Keratinocyte (primary cell): Measurements from ENCODE around the gene ADAM12. TPM values are rescaled to one million over a fixed set of nuclear protein-coding genes. Genes with fewer than 3 reads are reported as not detected.
"Not testable (repeated sequence)": the region's sequence is repeated elsewhere in the genome, so short reads cannot be mapped to it uniquely, and the experiment has no call there.

Experiments
- DNase-seq: peaks from one replicate; pipeline ENCODE4 v3.0.0-alpha.2; 2011; ENCODE audit warnings: low read depth, missing footprints, low spot score
- FAIRE-seq: peaks from 2 replicates; lab custom pipeline; 2011; peaks lifted over from hg19 to GRCh38; lab: Jason Lieb, UNC
- H2AFZ ChIP-seq: 2 replicates; pipeline ENCODE4 v1.6.0; 2012; ENCODE audit warnings: low read length, control low read depth, inconsistent platforms; ENCODE audit not compliant: control insufficient read depth
- H3K27ac ChIP-seq: 2 replicates; pipeline ENCODE4 v1.5.1; 2011; ENCODE audit warnings: low read length; ENCODE audit not compliant: control insufficient read depth, insufficient read depth
- H3K27me3 ChIP-seq: 3 replicates; pipeline ENCODE4 v1.6.0; 2011; ENCODE audit warnings: low read length; ENCODE audit not compliant: control insufficient read depth, insufficient read depth; ENCODE audit errors: extremely low read depth
- H3K36me3 ChIP-seq, 2 experiments: 2 replicates in 1 of 2; 3 replicates in 1 of 2; pipeline ENCODE4 v1.5.1; 2011; ENCODE audit warnings: low read length in 2 of 2, mild to moderate bottlenecking in 1 of 2; ENCODE audit not compliant: control insufficient read depth in 2 of 2, insufficient read depth in 2 of 2; ENCODE audit errors: extremely low read depth in 1 of 2
- H3K4me1 ChIP-seq: 3 replicates; pipeline ENCODE4 v1.5.1; 2011; ENCODE audit warnings: low read length; ENCODE audit not compliant: control insufficient read depth, insufficient read depth; ENCODE audit errors: extremely low read depth
- H3K4me2 ChIP-seq: 3 replicates; pipeline ENCODE4 v1.6.0; 2011; ENCODE audit warnings: low read depth, low read length; ENCODE audit not compliant: control insufficient read depth, insufficient read depth; ENCODE audit errors: extremely low read depth
- H3K4me3 ChIP-seq, 3 experiments: fragments of 200-600 bp in 1 of 3; sonication (generic) in 1 of 3; 2 replicates in 2 of 3; 3 replicates in 1 of 3; pipeline ENCODE4 v1.5.1; 2011 to 2016; ENCODE audit warnings: low read length in 3 of 3, mild to moderate bottlenecking in 3 of 3, control low read depth in 2 of 3, inconsistent platforms in 1 of 3, low read depth in 1 of 3, mixed read lengths in 1 of 3, mixed run types in 1 of 3, moderate library complexity in 1 of 3; ENCODE audit not compliant: control insufficient read depth in 2 of 3, insufficient read depth in 2 of 3; ENCODE audit errors: extremely low read depth in 1 of 3
- H3K79me2 ChIP-seq: 2 replicates; pipeline ENCODE4 v1.6.0; 2012; ENCODE audit warnings: low read length; ENCODE audit not compliant: control insufficient read depth, insufficient read depth
- H3K9ac ChIP-seq: 3 replicates; pipeline ENCODE4 v1.6.0; 2011; ENCODE audit warnings: low read length; ENCODE audit not compliant: control insufficient read depth, insufficient read depth; ENCODE audit errors: extremely low read depth
- H3K9me1 ChIP-seq: 3 replicates; pipeline ENCODE4 v1.6.0; 2011; ENCODE audit warnings: low read length; ENCODE audit not compliant: control insufficient read depth, insufficient read depth; ENCODE audit errors: extremely low read depth
- H3K9me3 ChIP-seq: 2 replicates; pipeline ENCODE4 v1.5.1; 2012; ENCODE audit warnings: low read depth, low read length; ENCODE audit not compliant: control insufficient read depth
- H4K20me1 ChIP-seq: 3 replicates; pipeline ENCODE4 v1.6.0; 2011; ENCODE audit warnings: low read length; ENCODE audit not compliant: control insufficient read depth, insufficient read depth; ENCODE audit errors: extremely low read depth
- EZH2 ChIP-seq: IDR thresholded peaks from one replicate; pipeline ENCODE4 v1.6.1; 2012; ENCODE audit warnings: inconsistent platforms, mild to moderate bottlenecking, low read length, moderate library complexity
- dilution Hi-C: fragments of 300-500 bp; cut with MboI; formaldehyde crosslinking; loops from one replicate; pipeline ENCODE4 v1.7.0; 2020; ENCODE audit warnings: low sequenced_read_pairs; ENCODE audit not compliant: extremely low pct_ligation_motif_present
- polyA plus RNA-seq, 5 experiments: library from polyadenylated mRNA; depleted of rRNA in 3 of 5; stranded (reverse) in 3 of 5; stranded (forward) in 1 of 5; unstranded in 1 of 5; fragments of >200 nt; gene quantifications; 1 replicate in 1 of 5; 2 replicates in 3 of 5; 3 replicates in 1 of 5; pipeline versions ENCODE4 v1.2.1 to v1.2.3, GENCODE V29; 2011 to 2012; ENCODE audit warnings: missing spikeins in 2 of 5, low read depth in 1 of 5, low replicate concordance in 1 of 5
- TF ChIP-seq, protein P1 (sequence below), 3 experiments: IDR thresholded peaks in 1 of 3; conservative IDR thresholded peaks in 1 of 3; optimal IDR thresholded peaks in 1 of 3; 2 replicates in 2 of 3; 3 replicates in 1 of 3; pipeline versions ENCODE3 to v1.5.1; 2011; ENCODE audit warnings: low read length in 3 of 3, mild to moderate bottlenecking in 3 of 3, moderate library complexity in 2 of 3, control low read depth in 1 of 3, inconsistent platforms in 1 of 3; ENCODE audit not compliant: insufficient read depth in 2 of 3; ENCODE audit errors: extremely low read depth in 1 of 3

Gene ADAM12
- polyA plus RNA-seq, 1 donor (not counting 4 experiments of a cell fraction or from before 2014, with no cell fraction given): 0.07 TPM

GRCh38 chr10:125979976-125980375, 408.3 kb downstream of the ADAM12 start:
- H3K4me3 ChIP-seq: no peak overlapping the region
- FAIRE-seq: no peak
- no peak overlapping the region for H2AFZ ChIP-seq
- dilution Hi-C loops: no loop called here
- H3K36me3 ChIP-seq: no peaks in the 10 kb centered on the region
- H3K4me2 ChIP-seq: no peak overlapping the region
- no peaks in the 10 kb centered on the region for H3K79me2 ChIP-seq
- no peak for DNase-seq
- H3K9me3 ChIP-seq: no peaks in the 10 kb centered on the region
- no peaks in the 10 kb centered on the region for H4K20me1 ChIP-seq
- no peaks in the 10 kb centered on the region for H3K9me1 ChIP-seq
- TF ChIP-seq, protein P1, sequence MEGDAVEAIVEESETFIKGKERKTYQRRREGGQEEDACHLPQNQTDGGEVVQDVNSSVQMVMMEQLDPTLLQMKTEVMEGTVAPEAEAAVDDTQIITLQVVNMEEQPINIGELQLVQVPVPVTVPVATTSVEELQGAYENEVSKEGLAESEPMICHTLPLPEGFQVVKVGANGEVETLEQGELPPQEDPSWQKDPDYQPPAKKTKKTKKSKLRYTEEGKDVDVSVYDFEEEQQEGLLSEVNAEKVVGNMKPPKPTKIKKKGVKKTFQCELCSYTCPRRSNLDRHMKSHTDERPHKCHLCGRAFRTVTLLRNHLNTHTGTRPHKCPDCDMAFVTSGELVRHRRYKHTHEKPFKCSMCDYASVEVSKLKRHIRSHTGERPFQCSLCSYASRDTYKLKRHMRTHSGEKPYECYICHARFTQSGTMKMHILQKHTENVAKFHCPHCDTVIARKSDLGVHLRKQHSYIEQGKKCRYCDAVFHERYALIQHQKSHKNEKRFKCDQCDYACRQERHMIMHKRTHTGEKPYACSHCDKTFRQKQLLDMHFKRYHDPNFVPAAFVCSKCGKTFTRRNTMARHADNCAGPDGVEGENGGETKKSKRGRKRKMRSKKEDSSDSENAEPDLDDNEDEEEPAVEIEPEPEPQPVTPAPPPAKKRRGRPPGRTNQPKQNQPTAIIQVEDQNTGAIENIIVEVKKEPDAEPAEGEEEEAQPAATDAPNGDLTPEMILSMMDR (optimal IDR thresholded peaks at IDR 0.05 in 1 of 3, IDR thresholded peaks at IDR 0.05 in 1 of 3, conservative IDR thresholded peaks at IDR 0.05 in 1 of 3; ENCODE audit: extremely low read depth in 1 of 3, insufficient read depth in 2 of 3, low read length in 3 of 3): no peak
- no peak for TF ChIP-seq EZH2
- no peak overlapping the region for H3K27ac ChIP-seq
- H3K27me3 ChIP-seq: no peaks in the 10 kb centered on the region
- no peaks in the 10 kb centered on the region for H3K4me1 ChIP-seq
- no peak overlapping the region for H3K9ac ChIP-seq

GRCh38 chr10:125976960-125977605, 411.2 kb downstream of the ADAM12 start:
- dilution Hi-C loops: no loop called here
- TF ChIP-seq, protein P1 (optimal IDR thresholded peaks at IDR 0.05 in 1 of 3, IDR thresholded peaks at IDR 0.05 in 1 of 3, conservative IDR thresholded peaks at IDR 0.05 in 1 of 3; ENCODE audit: extremely low read depth in 1 of 3, insufficient read depth in 2 of 3, low read length in 3 of 3): peak; percentile 15 to 19 (median 16)
- TF ChIP-seq EZH2: no peak
- Histone ChIP-seq H3K9me3 (no peaks in the 10 kb centered on the region), H3K4me1 (peaks cover 10% of the 10 kb centered on the region), H3K4me2 (no peak overlapping the region), H3K27ac (no peak overlapping the region), H4K20me1 (no peaks in the 10 kb centered on the region), H3K9ac (no peak overlapping the region), H3K9me1 (no peaks in the 10 kb centered on the region), H3K79me2 (no peaks in the 10 kb centered on the region), H3K4me3 (no peak overlapping the region), H3K27me3 (no peaks in the 10 kb centered on the region), H2AFZ (no peak overlapping the region), H3K36me3 (no peaks in the 10 kb centered on the region)
- DNase-seq: no peak
- no peak for FAIRE-seq

DNA sequence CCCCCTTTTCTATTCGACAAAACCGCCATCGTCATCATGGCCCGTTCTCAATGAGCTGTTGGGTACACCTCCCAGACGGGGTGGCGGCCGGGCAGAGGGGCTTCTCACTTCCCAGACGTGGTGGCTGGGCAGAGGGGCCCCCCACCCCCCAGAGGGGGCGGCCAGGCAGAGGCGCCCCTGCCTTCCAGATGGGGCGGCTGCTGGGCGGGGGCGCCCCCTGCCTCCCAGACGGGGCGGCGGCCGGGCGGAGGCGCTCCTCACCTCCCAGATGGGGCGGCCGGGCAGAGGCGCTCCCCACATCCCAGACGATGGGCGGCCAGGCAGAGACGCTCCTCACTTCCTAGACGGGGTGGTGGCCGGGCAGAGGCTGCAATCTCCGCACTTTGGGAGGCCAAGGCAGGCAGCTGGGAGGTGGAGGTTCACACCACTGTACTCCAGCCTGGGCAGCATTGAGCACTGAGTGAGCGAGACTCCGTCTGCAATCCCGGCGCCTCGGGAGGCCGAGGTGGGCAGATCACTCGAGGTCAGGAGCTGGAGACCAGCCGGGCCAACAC, 418.1 kb downstream of the ADAM12 start:
- H3K9ac ChIP-seq, H3K79me2 ChIP-seq, FAIRE-seq, H2AFZ ChIP-seq, H3K27me3 ChIP-seq, H3K36me3 ChIP-seq, H3K4me3 ChIP-seq, H4K20me1 ChIP-seq, H3K27ac ChIP-seq, H3K9me3 ChIP-seq, DNase-seq, H3K9me1 ChIP-seq, H3K4me2 ChIP-seq, dilution Hi-C loops: not testable (repeated sequence)
- H3K4me1 ChIP-seq: peaks cover 14% of the 10 kb centered on the region
